Measurements from ENCODE around the gene CSGALNACT2. TPM values are rescaled to one million over a fixed set of nuclear protein-coding genes. Genes with fewer than 3 reads are reported as not detected.
A peak's percentile ranks its signal among the peaks of the same experiment; 100 is the strongest.

CSGALNACT2 gene
- total and polyA plus RNA-seq, 9 of the 15 experiments (the other 6 are each of a cell fraction or from before 2014, with no cell fraction given), result 1.4 to 7.3 (median 3.5) TPM

DNA sequence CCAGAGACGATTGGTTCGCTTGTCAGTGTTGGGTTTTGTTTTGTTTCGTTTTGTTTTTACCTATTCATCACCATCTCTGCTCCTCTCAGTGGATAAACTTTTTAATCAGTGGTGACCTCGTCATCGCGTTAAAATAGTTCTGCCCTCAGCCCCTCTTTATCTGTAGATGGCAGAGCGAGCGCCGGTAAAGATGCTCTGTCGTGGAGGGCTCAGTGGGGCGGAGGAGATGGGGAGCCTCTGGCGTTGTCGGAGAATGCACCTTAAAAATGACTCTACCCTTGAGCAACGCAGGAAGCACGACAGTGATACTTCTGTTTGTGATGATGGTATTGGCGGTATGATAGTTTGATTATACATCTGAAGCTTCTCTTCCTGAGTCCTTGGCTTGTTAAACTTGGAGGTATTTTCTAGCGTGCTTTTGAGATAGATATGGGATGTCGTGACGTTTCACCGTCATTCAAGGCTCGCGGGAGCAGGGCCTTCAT, 554 bp downstream of the CSGALNACT2 start (continued):
- TF ChIP-seq ETV5 (CRISPR knock-in tag; IDR thresholded peaks at IDR 0.05; ENCODE audit: low read depth), result no peak
- TF ChIP-seq HDAC2 (IDR thresholded peaks at IDR 0.05), result peak; percentile 64; the same call in 1 of the 2 replicates
- no peak for TF ChIP-seq CHD1 (IDR thresholded peaks at IDR 0.05; ENCODE audit: low read length)
- no peak for TF ChIP-seq RHOXF2B (CRISPR knock-in tag; conservative IDR thresholded peaks at IDR 0.05)
- TF ChIP-seq ZNF717 (CRISPR knock-in tag; IDR thresholded peaks at IDR 0.05), result no peak
- TF ChIP-seq POLR3A (IDR thresholded peaks at IDR 0.05; ENCODE audit: borderline replicate concordance, extremely low read depth, insufficient read depth, insufficient read length), result no peak
- no peak for TF ChIP-seq ZNF75A (CRISPR knock-in tag; IDR thresholded peaks at IDR 0.05)
- no peak for TF ChIP-seq NFYB (IDR thresholded peaks at IDR 0.05; ENCODE audit: extremely low read depth, insufficient read length)
- TF ChIP-seq, protein P1, sequence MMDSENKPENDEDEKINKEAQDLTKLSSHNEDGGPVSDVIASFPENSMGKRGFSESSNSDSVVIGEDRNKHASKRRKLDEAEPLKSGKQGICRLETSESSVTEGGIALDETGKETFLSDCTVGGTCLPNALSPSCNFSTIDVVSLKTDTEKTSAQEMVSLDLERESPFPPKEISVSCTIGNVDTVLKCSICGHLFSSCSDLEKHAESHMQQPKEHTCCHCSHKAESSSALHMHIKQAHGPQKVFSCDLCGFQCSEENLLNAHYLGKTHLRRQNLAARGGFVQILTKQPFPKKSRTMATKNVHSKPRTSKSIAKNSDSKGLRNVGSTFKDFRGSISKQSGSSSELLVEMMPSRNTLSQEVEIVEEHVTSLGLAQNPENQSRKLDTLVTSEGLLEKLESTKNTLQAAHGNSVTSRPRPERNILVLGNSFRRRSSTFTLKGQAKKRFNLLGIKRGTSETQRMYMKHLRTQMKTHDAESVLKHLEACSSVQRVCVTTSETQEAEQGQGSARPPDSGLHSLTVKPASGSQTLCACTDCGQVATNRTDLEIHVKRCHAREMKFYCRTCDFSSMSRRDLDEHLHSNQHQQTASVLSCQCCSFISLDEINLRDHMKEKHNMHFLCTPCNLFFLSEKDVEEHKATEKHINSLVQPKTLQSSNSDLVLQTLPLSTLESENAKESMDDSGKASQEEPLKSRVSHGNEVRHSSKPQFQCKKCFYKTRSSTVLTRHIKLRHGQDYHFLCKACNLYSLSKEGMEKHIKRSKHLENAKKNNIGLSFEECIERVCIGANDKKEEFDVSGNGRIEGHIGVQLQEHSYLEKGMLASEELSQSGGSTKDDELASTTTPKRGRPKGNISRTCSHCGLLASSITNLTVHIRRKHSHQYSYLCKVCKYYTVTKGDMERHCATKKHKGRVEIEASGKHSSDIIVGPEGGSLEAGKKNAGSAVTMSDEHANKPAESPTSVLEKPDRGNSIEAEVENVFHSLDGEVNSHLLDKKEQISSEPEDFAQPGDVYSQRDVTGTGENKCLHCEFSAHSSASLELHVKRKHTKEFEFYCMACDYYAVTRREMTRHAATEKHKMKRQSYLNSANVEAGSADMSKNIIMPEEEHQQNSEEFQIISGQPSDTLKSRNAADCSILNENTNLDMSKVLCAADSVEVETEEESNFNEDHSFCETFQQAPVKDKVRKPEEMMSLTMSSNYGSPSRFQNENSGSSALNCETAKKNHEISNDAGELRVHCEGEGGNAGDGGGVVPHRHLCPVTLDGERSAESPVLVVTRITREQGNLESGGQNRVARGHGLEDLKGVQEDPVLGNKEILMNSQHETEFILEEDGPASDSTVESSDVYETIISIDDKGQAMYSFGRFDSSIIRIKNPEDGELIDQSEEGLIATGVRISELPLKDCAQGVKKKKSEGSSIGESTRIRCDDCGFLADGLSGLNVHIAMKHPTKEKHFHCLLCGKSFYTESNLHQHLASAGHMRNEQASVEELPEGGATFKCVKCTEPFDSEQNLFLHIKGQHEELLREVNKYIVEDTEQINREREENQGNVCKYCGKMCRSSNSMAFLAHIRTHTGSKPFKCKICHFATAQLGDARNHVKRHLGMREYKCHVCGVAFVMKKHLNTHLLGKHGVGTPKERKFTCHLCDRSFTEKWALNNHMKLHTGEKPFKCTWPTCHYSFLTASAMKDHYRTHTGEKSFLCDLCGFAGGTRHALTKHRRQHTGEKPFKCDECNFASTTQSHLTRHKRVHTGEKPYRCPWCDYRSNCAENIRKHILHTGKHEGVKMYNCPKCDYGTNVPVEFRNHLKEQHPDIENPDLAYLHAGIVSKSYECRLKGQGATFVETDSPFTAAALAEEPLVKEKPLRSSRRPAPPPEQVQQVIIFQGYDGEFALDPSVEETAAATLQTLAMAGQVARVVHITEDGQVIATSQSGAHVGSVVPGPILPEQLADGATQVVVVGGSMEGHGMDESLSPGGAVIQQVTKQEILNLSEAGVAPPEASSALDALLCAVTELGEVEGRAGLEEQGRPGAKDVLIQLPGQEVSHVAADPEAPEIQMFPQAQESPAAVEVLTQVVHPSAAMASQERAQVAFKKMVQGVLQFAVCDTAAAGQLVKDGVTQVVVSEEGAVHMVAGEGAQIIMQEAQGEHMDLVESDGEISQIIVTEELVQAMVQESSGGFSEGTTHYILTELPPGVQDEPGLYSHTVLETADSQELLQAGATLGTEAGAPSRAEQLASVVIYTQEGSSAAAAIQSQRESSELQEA (IDR thresholded peaks at IDR 0.05; ENCODE audit: low read depth), result no peak
- no peak for TF ChIP-seq KAT8 (IDR thresholded peaks at IDR 0.05; ENCODE audit: low read depth)
- 0 out of 2 replicates have a peak, but pooled peaks have one; percentile 11 for TF ChIP-seq BCOR (IDR thresholded peaks at IDR 0.05)
- TF ChIP-seq, protein P2, sequence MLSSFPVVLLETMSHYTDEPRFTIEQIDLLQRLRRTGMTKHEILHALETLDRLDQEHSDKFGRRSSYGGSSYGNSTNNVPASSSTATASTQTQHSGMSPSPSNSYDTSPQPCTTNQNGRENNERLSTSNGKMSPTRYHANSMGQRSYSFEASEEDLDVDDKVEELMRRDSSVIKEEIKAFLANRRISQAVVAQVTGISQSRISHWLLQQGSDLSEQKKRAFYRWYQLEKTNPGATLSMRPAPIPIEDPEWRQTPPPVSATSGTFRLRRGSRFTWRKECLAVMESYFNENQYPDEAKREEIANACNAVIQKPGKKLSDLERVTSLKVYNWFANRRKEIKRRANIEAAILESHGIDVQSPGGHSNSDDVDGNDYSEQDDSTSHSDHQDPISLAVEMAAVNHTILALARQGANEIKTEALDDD (IDR thresholded peaks at IDR 0.05), result no peak
- TF ChIP-seq ZNF143 (CRISPR knock-in tag; IDR thresholded peaks at IDR 0.05), result no peak
- TF ChIP-seq, protein P3, sequence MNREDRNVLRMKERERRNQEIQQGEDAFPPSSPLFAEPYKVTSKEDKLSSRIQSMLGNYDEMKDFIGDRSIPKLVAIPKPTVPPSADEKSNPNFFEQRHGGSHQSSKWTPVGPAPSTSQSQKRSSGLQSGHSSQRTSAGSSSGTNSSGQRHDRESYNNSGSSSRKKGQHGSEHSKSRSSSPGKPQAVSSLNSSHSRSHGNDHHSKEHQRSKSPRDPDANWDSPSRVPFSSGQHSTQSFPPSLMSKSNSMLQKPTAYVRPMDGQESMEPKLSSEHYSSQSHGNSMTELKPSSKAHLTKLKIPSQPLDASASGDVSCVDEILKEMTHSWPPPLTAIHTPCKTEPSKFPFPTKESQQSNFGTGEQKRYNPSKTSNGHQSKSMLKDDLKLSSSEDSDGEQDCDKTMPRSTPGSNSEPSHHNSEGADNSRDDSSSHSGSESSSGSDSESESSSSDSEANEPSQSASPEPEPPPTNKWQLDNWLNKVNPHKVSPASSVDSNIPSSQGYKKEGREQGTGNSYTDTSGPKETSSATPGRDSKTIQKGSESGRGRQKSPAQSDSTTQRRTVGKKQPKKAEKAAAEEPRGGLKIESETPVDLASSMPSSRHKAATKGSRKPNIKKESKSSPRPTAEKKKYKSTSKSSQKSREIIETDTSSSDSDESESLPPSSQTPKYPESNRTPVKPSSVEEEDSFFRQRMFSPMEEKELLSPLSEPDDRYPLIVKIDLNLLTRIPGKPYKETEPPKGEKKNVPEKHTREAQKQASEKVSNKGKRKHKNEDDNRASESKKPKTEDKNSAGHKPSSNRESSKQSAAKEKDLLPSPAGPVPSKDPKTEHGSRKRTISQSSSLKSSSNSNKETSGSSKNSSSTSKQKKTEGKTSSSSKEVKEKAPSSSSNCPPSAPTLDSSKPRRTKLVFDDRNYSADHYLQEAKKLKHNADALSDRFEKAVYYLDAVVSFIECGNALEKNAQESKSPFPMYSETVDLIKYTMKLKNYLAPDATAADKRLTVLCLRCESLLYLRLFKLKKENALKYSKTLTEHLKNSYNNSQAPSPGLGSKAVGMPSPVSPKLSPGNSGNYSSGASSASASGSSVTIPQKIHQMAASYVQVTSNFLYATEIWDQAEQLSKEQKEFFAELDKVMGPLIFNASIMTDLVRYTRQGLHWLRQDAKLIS (CRISPR knock-in tag; IDR thresholded peaks at IDR 0.05), result no peak
- TF ChIP-seq ZFPM2 (CRISPR knock-in tag; IDR thresholded peaks at IDR 0.05), result no peak
- no peak; a peak in 1 of 4 replicates for TF ChIP-seq MAZ (CRISPR knock-in tag; conservative IDR thresholded peaks at IDR 0.05 in 1 of 2, IDR thresholded peaks at IDR 0.05 in 1 of 2)
- no peak for TF ChIP-seq DIDO1 (tag; IDR thresholded peaks at IDR 0.05; ENCODE audit: low read depth)
